ENCODE results near the gene ZSCAN26.

GRCh38 chr6:28267695-28268059 lies 734 bp downstream of the ZSCAN26 start:
- TF ChIP-seq BACH1 (IDR thresholded peaks at IDR 0.05; ENCODE audit: low read length) (no peak), RFX5 (IDR thresholded peaks at IDR 0.05; ENCODE audit: borderline replicate concordance, low read depth, low read length) (no peak), CTCF (IDR thresholded peaks at IDR 0.05; ENCODE audit: control extremely low read depth in 1 of 3, insufficient read depth in 1 of 3, low read depth in 1 of 3, low read length in 3 of 3) (no peak), PHF8 (conservative IDR thresholded peaks at IDR 0.05; ENCODE audit: low read depth, low read length) (no peak), JUND (IDR thresholded peaks at IDR 0.05; ENCODE audit: low read length) (no peak), CBX5 (IDR thresholded peaks at IDR 0.05; ENCODE audit: low read depth, low read length) (no peak), YY1 (IDR thresholded peaks at IDR 0.05; ENCODE audit: low read depth, low read length) (no peak), SIN3A (conservative IDR thresholded peaks at IDR 0.05 in 1 of 2, IDR thresholded peaks at IDR 0.05 in 1 of 2; ENCODE audit: low read depth in 1 of 2, low read length in 2 of 2) (no peak), ATF3 (IDR thresholded peaks at IDR 0.05; ENCODE audit: insufficient read depth, low read depth, low read length) (no peak), EZH2 (IDR thresholded peaks at IDR 0.05; ENCODE audit: low read depth, low read length, severe bottlenecking) (no peak), TAF1 (IDR thresholded peaks at IDR 0.05; ENCODE audit: low read depth, low read length) (no peak)
